Loucy (cell line): ENCODE results near the gene PRSS50.

Experiments used
- H2AFZ ChIP-seq: fragments of 200-600 bp; sonication (generic); 2 replicates; pipeline ENCODE4 v1.6.0; 2016; ENCODE audit warnings: antibody characterized with exemption, mild to moderate bottlenecking, low read length, moderate library complexity
- H3F3A ChIP-seq: fragments of 200-600 bp; 2 replicates; pipeline ENCODE4 v1.6.0; 2016; ENCODE audit warnings: antibody characterized with exemption, low read depth, mild to moderate bottlenecking
- H3K27me3 ChIP-seq: fragments of 200-600 bp; sonication (generic); 2 replicates; pipeline ENCODE4 v1.6.1; 2014; ENCODE audit warnings: low read length, mild to moderate bottlenecking; ENCODE audit not compliant: insufficient read depth, poor library complexity, severe bottlenecking
- H3K36me3 ChIP-seq: fragments of 200-600 bp; sonication (generic); 2 replicates; pipeline ENCODE4 v1.6.1; 2016; ENCODE audit warnings: low read length; ENCODE audit not compliant: insufficient read depth
- H3K4me1 ChIP-seq: fragments of 200-600 bp; sonication (generic); 2 replicates; pipeline ENCODE4 v1.5.1; 2014; ENCODE audit warnings: low read length, mild to moderate bottlenecking; ENCODE audit not compliant: insufficient read depth, poor library complexity, severe bottlenecking
- H3K4me2 ChIP-seq: fragments of 200-600 bp; sonication (generic); 2 replicates; pipeline ENCODE4 v1.6.0; 2014; ENCODE audit warnings: antibody characterized with exemption, low read length, low read depth, mild to moderate bottlenecking; ENCODE audit not compliant: poor library complexity, severe bottlenecking
- H3K4me3 ChIP-seq: fragments of 200-600 bp; sonication (generic); 2 replicates; pipeline ENCODE4 v1.5.1; 2014; ENCODE audit warnings: low read length, mild to moderate bottlenecking, mixed read lengths; ENCODE audit not compliant: poor library complexity, severe bottlenecking
- H3K79me2 ChIP-seq: fragments of 200-600 bp; sonication (generic); 2 replicates; pipeline ENCODE4 v1.6.1; 2014; ENCODE audit warnings: low read length; ENCODE audit not compliant: insufficient read depth
- H3K9ac ChIP-seq: fragments of 200-600 bp; sonication (generic); 2 replicates; pipeline ENCODE4 v1.6.0; 2014; ENCODE audit warnings: mild to moderate bottlenecking, low read depth, low read length, moderate library complexity; ENCODE audit not compliant: poor library complexity, severe bottlenecking
- H3K9me2 ChIP-seq: fragments of 200-600 bp; sonication (generic); replicated peaks from 2 replicates; pipeline ENCODE4 v1.6.1; 2016; ENCODE audit warnings: low read depth, low read length, mixed read lengths
- H3K9me3 ChIP-seq: fragments of 200-600 bp; sonication (generic); 2 replicates; pipeline ENCODE4 v1.6.1; 2014; ENCODE audit warnings: mild to moderate bottlenecking, antibody characterized with exemption, low read length, low read depth; ENCODE audit not compliant: insufficient read depth
- H4K20me1 ChIP-seq: fragments of 200-600 bp; sonication (generic); 2 replicates; pipeline ENCODE4 v1.6.0; 2014; ENCODE audit warnings: antibody characterized with exemption, low read length, mild to moderate bottlenecking; ENCODE audit not compliant: insufficient read depth, poor library complexity, severe bottlenecking
- EZH2phosphoT487 ChIP-seq: fragments of 200-600 bp; IDR thresholded peaks from 2 replicates; pipeline ENCODE4 v1.6.1; 2018; ENCODE audit warnings: antibody characterized with exemption, mild to moderate bottlenecking, moderate library complexity, borderline replicate concordance
- TF ChIP-seq, protein P1 (sequence below): fragments of 200-600 bp; sonication (generic); conservative IDR thresholded peaks from 2 replicates; pipeline ENCODE4 v1.5.1; 2014; ENCODE audit warnings: mild to moderate bottlenecking, antibody characterized with exemption, low read length

The PRSS50 gene, protein sequence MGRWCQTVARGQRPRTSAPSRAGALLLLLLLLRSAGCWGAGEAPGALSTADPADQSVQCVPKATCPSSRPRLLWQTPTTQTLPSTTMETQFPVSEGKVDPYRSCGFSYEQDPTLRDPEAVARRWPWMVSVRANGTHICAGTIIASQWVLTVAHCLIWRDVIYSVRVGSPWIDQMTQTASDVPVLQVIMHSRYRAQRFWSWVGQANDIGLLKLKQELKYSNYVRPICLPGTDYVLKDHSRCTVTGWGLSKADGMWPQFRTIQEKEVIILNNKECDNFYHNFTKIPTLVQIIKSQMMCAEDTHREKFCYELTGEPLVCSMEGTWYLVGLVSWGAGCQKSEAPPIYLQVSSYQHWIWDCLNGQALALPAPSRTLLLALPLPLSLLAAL

DNA sequence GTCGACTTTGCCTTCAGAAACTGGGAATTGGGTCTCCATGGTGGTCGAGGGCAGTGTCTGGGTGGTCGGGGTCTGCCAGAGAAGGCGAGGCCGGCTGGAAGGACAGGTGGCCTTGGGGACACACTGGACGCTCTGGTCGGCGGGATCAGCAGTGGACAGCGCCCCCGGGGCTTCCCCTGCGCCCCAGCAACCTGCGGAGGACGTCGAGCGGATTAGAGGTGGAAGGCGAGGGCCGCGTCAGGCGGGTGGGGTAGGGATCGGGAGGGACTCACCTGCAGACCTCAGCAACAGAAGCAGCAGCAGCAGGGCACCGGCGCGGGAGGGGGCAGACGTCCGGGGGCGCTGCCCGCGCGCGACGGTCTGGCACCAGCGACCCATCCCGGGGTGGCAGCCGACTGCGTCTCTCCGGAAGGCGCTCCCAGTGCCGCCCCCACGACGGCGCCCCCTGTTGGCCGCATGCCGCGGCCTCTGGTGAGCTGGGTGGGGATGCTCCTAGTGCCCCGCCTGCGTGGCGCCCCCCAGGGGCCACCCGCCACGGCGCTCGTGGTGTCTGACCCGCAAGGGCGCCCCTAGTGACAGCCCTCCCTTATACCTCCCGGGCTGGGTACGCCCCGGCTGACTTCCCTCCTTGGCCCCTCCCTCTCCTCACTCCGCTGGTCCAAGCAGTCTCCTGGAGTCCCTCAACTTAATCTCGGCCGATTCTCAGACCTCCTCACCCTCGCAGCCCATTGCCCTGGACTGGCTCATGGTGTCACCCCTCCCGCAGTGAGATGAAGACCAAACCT, at the start of gene PRSS50:
PRSS50 (minus strand) TSS at position 423 of the 785 bp plus-strand sequence; CDS start at position 378, 45 bp downstream.
- H3K9ac ChIP-seq = no peak within 1 kb of the TSS
- TF ChIP-seq EZH2phosphoT487 = no peak
- TF ChIP-seq, protein P1, sequence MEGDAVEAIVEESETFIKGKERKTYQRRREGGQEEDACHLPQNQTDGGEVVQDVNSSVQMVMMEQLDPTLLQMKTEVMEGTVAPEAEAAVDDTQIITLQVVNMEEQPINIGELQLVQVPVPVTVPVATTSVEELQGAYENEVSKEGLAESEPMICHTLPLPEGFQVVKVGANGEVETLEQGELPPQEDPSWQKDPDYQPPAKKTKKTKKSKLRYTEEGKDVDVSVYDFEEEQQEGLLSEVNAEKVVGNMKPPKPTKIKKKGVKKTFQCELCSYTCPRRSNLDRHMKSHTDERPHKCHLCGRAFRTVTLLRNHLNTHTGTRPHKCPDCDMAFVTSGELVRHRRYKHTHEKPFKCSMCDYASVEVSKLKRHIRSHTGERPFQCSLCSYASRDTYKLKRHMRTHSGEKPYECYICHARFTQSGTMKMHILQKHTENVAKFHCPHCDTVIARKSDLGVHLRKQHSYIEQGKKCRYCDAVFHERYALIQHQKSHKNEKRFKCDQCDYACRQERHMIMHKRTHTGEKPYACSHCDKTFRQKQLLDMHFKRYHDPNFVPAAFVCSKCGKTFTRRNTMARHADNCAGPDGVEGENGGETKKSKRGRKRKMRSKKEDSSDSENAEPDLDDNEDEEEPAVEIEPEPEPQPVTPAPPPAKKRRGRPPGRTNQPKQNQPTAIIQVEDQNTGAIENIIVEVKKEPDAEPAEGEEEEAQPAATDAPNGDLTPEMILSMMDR = peak; percentile 50
- no peak within 1 kb of the TSS for H3K4me3 ChIP-seq
- no peaks in the 10 kb centered on the region for H3K4me1 ChIP-seq
- no peaks in the 10 kb centered on the region for H4K20me1 ChIP-seq
- no peaks in the 10 kb centered on the region for H3K9me3 ChIP-seq
- no peaks in the 10 kb centered on the region for H3K36me3 ChIP-seq
- H3K9me2 ChIP-seq = no peaks in the 10 kb centered on the region
- H3K27me3 ChIP-seq = no peaks in the 10 kb centered on the region
- H2AFZ ChIP-seq = no peak within 1 kb of the TSS
- no peak within 1 kb of the TSS for H3K4me2 ChIP-seq
- H3K79me2 ChIP-seq = no peaks in the 10 kb centered on the region
- no peaks in the 10 kb centered on the region for H3F3A ChIP-seq

DNA sequence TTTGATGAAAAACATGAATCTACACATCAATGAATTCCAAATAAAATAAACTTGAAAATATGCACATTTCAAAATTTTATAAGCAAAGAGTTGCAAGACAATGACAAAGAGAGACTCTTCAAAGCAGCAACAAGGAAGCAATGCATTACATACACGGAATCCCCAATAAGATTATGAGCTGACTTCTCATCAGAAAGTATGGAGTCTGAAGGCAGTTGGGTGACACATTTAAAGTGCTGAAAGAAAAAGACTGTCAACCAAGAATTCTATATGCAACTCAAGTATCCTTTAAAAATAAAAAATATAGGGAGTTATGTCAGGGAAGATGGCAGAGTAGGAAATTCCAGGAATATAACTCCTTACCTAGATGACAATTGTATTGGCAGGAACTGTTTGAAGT, 46.5 kb upstream of the PRSS50 start:
- H3F3A ChIP-seq = no peaks in the 10 kb centered on the region
- no peak overlapping the region for H3K4me2 ChIP-seq
- H3K4me1 ChIP-seq = no peaks in the 10 kb centered on the region
- H3K36me3 ChIP-seq = no peaks in the 10 kb centered on the region
- no peaks in the 10 kb centered on the region for H3K27me3 ChIP-seq
- H2AFZ ChIP-seq = no peak overlapping the region
- no peaks in the 10 kb centered on the region for H4K20me1 ChIP-seq
- no peaks in the 10 kb centered on the region for H3K9me2 ChIP-seq
- no peaks in the 10 kb centered on the region for H3K79me2 ChIP-seq
- no peak for TF ChIP-seq EZH2phosphoT487
- TF ChIP-seq, protein P1 = no peak
- H3K4me3 ChIP-seq = no peak overlapping the region
- peaks cover 8% of the 10 kb centered on the region; the same call in 1 of the 2 replicates for H3K9me3 ChIP-seq
- no peak overlapping the region for H3K9ac ChIP-seq

DNA sequence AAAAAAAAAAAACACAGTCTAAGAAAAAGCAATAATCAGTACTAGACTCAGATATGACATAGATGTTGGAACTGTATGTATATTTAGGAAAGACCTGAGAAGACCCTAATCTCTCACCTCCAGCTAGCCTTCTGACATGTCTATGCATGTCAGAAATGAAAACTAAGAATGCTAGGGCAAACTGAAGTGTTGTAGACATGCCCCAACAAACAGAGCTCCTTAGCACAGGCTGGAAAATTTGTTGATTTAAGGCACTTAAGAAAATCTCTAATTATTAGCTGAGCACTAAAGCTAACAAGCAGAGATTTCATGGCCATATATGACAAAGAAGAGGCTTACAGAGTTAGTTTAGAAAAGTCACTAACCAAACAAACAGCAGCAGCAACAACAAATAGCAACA, 45.5 kb upstream of the PRSS50 start:
- H3K9me2 ChIP-seq = no peaks in the 10 kb centered on the region
- H3F3A ChIP-seq = no peaks in the 10 kb centered on the region
- TF ChIP-seq, protein P1 = no peak
- TF ChIP-seq EZH2phosphoT487 = no peak
- no peaks in the 10 kb centered on the region for H3K79me2 ChIP-seq
- no peaks in the 10 kb centered on the region for H3K27me3 ChIP-seq
- H3K4me1 ChIP-seq = no peaks in the 10 kb centered on the region
- H2AFZ ChIP-seq = no peak overlapping the region
- H4K20me1 ChIP-seq = no peaks in the 10 kb centered on the region
- no peaks in the 10 kb centered on the region for H3K36me3 ChIP-seq
- no peak overlapping the region for H3K9ac ChIP-seq
- H3K4me2 ChIP-seq = no peak overlapping the region
- peaks cover 5% of the 10 kb centered on the region; the same call in 1 of the 2 replicates for H3K9me3 ChIP-seq
- no peak overlapping the region for H3K4me3 ChIP-seq
